MM.1S (cell line): ENCODE results near the gene CSNK1D.
"Not testable (repeated sequence)": the region's sequence is repeated elsewhere in the genome, so short reads cannot be mapped to it uniquely, and the experiment has no call there.

ENCODE experiments used
- DNase-seq: peaks from one replicate; pipeline ENCODE4 v3.0.0-alpha.2; 2015
- H2AFZ ChIP-seq: fragments of 300-600 bp; sonication (generic); 2 replicates; pipeline ENCODE4 v1.6.0; 2016; ENCODE audit warnings: antibody characterized with exemption, low read length
- H3F3A ChIP-seq: fragments of 300-600 bp; sonication (generic); 2 replicates; pipeline ENCODE4 v1.6.1; 2016; ENCODE audit warnings: mild to moderate bottlenecking, antibody characterized with exemption, low read length, moderate library complexity, mixed read lengths; ENCODE audit not compliant: insufficient read depth
- H3K27ac ChIP-seq: fragments of 300-600 bp; sonication (generic); 2 replicates; pipeline ENCODE4 v1.5.1; 2016; ENCODE audit warnings: mild to moderate bottlenecking, low read length
- H3K27me3 ChIP-seq: fragments of 300-600 bp; sonication (generic); replicated peaks from 2 replicates; pipeline ENCODE4 v1.6.0; 2016; ENCODE audit warnings: low read length; ENCODE audit not compliant: insufficient read depth
- H3K36me3 ChIP-seq: fragments of 300-600 bp; sonication (generic); replicated peaks from 2 replicates; pipeline ENCODE4 v1.6.1; 2016; ENCODE audit warnings: mild to moderate bottlenecking, low read length, mixed read lengths; ENCODE audit not compliant: insufficient read depth
- H3K4me1 ChIP-seq: fragments of 300-600 bp; sonication (generic); 2 replicates; pipeline ENCODE4 v1.6.1; 2016; ENCODE audit warnings: low read length, mixed read lengths
- H3K4me2 ChIP-seq: fragments of 300-600 bp; sonication (generic); 2 replicates; pipeline ENCODE4 v1.6.0; 2016; ENCODE audit warnings: low read depth, low read length
- H3K4me3 ChIP-seq: fragments of 300-600 bp; sonication (generic); 2 replicates; pipeline ENCODE4 v1.5.1; 2016; ENCODE audit warnings: low read length, mixed read lengths
- H3K79me2 ChIP-seq: fragments of 300-600 bp; sonication (generic); 2 replicates; pipeline ENCODE4 v1.6.1; 2016; ENCODE audit warnings: mixed run types, low read length, mixed read lengths
- H3K9ac ChIP-seq: fragments of 300-600 bp; sonication (generic); 2 replicates; pipeline ENCODE4 v1.6.1; 2016; ENCODE audit warnings: low read length, mixed read lengths
- H3K9me2 ChIP-seq: fragments of 300-600 bp; sonication (generic); replicated peaks from 2 replicates; pipeline ENCODE4 v1.6.1; 2016; ENCODE audit warnings: mild to moderate bottlenecking, low read length, mixed read lengths; ENCODE audit not compliant: insufficient read depth
- H3K9me3 ChIP-seq: fragments of 300-600 bp; sonication (generic); replicated peaks from 2 replicates; pipeline ENCODE4 v1.6.1; 2016; ENCODE audit warnings: mild to moderate bottlenecking, low read length, mixed read lengths; ENCODE audit not compliant: insufficient read depth
- H4K20me1 ChIP-seq: fragments of 300-600 bp; sonication (generic); 2 replicates; pipeline ENCODE4 v1.6.1; 2016; ENCODE audit warnings: mild to moderate bottlenecking, low read length, moderate library complexity, mixed read lengths; ENCODE audit not compliant: insufficient read depth
- CTCF ChIP-seq: fragments of 300-600 bp; sonication (generic); IDR thresholded peaks from 2 replicates; pipeline ENCODE4 v1.5.1; 2016; ENCODE audit warnings: antibody characterized with exemption, low read length, mixed read lengths
- EZH2 ChIP-seq: fragments of 300-600 bp; sonication (generic); optimal IDR thresholded peaks from 2 replicates; pipeline ENCODE3; 2017; ENCODE audit warnings: low read depth, mild to moderate bottlenecking, antibody characterized with exemption, low read length, mixed read lengths
- EZH2phosphoT487 ChIP-seq: fragments of 300-600 bp; sonication (generic); IDR thresholded peaks from 2 replicates; pipeline ENCODE4 v1.6.1; 2018; ENCODE audit warnings: antibody characterized with exemption, low read length

The CSNK1D gene

GRCh38 chr17:82195675-82196672, 77.5 kb downstream of the CSNK1D start:
- H3F3A ChIP-seq: no peaks in the 10 kb centered on the region
- no peaks in the 10 kb centered on the region for H3K79me2 ChIP-seq
- H3K27ac ChIP-seq: no peak overlapping the region
- peaks cover 10% of the 10 kb centered on the region for H3K4me1 ChIP-seq
- H2AFZ ChIP-seq: no peak overlapping the region
- H3K4me2 ChIP-seq: no peak overlapping the region
- no peaks in the 10 kb centered on the region for H3K36me3 ChIP-seq
- TF ChIP-seq CTCF (no peak), EZH2phosphoT487 (no peak), EZH2 (no peak)
- no peak for DNase-seq
- H3K9me2 ChIP-seq: no peaks in the 10 kb centered on the region
- no peaks in the 10 kb centered on the region for H3K9me3 ChIP-seq
- H4K20me1 ChIP-seq: no peaks in the 10 kb centered on the region
- no peaks in the 10 kb centered on the region for H3K27me3 ChIP-seq
- H3K4me3 ChIP-seq: no peak overlapping the region
- H3K9ac ChIP-seq: no peak overlapping the region

- H3K79me2 ChIP-seq: no peaks in the 10 kb centered on the region
- no peak overlapping the region for H3K9ac ChIP-seq
- no peak for DNase-seq
- H2AFZ ChIP-seq: no peak overlapping the region
- TF ChIP-seq CTCF: no peak
- TF ChIP-seq EZH2phosphoT487: no peak
- no peak for TF ChIP-seq EZH2
- peaks cover 10% of the 10 kb centered on the region for H3K4me1 ChIP-seq
- no peak overlapping the region for H3K27ac ChIP-seq
- no peak overlapping the region for H3K4me2 ChIP-seq
- no peaks in the 10 kb centered on the region for H3K36me3 ChIP-seq
- no peaks in the 10 kb centered on the region for H3F3A ChIP-seq
- H3K27me3 ChIP-seq: no peaks in the 10 kb centered on the region
- H4K20me1 ChIP-seq: no peaks in the 10 kb centered on the region
- H3K9me3 ChIP-seq: no peaks in the 10 kb centered on the region
- no peaks in the 10 kb centered on the region for H3K9me2 ChIP-seq
- no peak overlapping the region for H3K4me3 ChIP-seq
Observed at GRCh38 chr17:82194765-82195164, 78.7 kb downstream of the CSNK1D start.

- no peaks in the 10 kb centered on the region for H3K79me2 ChIP-seq
- no peaks in the 10 kb centered on the region for H3K9me3 ChIP-seq
- no peak overlapping the region for H3K4me3 ChIP-seq
- TF ChIP-seq CTCF: no peak
- no peak for TF ChIP-seq EZH2
- TF ChIP-seq EZH2phosphoT487: no peak
- no peaks in the 10 kb centered on the region for H4K20me1 ChIP-seq
- H2AFZ ChIP-seq: no peak overlapping the region
- no peak overlapping the region for H3K4me2 ChIP-seq
- H3K9ac ChIP-seq: no peak overlapping the region
- H3K27ac ChIP-seq: no peak overlapping the region
- H3K36me3 ChIP-seq: no peaks in the 10 kb centered on the region
- DNase-seq: no peak
- H3F3A ChIP-seq: no peaks in the 10 kb centered on the region
- H3K4me1 ChIP-seq: peaks cover 10% of the 10 kb centered on the region
- no peaks in the 10 kb centered on the region for H3K9me2 ChIP-seq
- no peaks in the 10 kb centered on the region for H3K27me3 ChIP-seq
Observed at GRCh38 chr17:82193520-82194220, 79.8 kb downstream of the CSNK1D start.

- not testable (repeated sequence) for H3K4me3 ChIP-seq, H3K9me3 ChIP-seq, H2AFZ ChIP-seq, H3K27me3 ChIP-seq, DNase-seq, H3K4me2 ChIP-seq, H4K20me1 ChIP-seq, H3K79me2 ChIP-seq, H3K9ac ChIP-seq, H3K36me3 ChIP-seq, H3F3A ChIP-seq, H3K27ac ChIP-seq, H3K4me1 ChIP-seq, H3K9me2 ChIP-seq
Observed at GRCh38 chr17:82193050-82193449, 80.5 kb downstream of the CSNK1D start.
